GM12873 (cell line): ENCODE data around the gene PDX1.

Experiments
- TF ChIP-seq, protein P1 (sequence below): IDR thresholded peaks from 2 replicates; pipeline ENCODE4 v1.5.1; 2012; ENCODE audit warnings: low read depth, mild to moderate bottlenecking, moderate library complexity, low read length, control low read depth; ENCODE audit not compliant: insufficient read depth; ENCODE audit errors: missing control alignments

Gene PDX1

DNA sequence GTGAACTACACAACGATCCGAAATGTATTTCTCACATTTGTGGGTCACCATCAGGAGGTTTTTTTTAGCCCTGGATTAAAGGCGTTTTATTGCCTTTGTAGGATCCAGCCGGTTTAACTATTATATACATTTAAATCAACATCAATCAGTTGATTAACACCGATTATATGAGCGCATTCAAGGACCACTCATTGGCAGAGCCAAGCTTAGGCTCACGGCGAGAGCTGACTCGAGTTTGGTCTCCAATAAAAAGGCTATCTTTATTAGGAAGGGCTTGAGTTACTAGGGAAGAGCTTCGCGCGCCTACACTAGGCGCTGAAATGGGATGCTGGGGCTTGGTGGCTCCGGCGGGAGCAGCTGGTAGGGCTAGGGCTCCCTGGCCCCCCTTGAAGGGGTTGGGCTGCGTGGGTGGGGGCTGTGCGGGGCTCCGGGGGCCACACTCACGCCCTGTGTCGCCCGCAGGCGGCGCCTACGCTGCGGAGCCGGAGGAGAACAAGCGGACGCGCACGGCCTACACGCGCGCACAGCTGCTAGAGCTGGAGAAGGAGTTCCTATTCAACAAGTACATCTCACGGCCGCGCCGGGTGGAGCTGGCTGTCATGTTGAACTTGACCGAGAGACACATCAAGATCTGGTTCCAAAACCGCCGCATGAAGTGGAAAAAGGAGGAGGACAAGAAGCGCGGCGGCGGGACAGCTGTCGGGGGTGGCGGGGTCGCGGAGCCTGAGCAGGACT lies 4.2 kb downstream of the PDX1 start:
- TF ChIP-seq, protein P1, sequence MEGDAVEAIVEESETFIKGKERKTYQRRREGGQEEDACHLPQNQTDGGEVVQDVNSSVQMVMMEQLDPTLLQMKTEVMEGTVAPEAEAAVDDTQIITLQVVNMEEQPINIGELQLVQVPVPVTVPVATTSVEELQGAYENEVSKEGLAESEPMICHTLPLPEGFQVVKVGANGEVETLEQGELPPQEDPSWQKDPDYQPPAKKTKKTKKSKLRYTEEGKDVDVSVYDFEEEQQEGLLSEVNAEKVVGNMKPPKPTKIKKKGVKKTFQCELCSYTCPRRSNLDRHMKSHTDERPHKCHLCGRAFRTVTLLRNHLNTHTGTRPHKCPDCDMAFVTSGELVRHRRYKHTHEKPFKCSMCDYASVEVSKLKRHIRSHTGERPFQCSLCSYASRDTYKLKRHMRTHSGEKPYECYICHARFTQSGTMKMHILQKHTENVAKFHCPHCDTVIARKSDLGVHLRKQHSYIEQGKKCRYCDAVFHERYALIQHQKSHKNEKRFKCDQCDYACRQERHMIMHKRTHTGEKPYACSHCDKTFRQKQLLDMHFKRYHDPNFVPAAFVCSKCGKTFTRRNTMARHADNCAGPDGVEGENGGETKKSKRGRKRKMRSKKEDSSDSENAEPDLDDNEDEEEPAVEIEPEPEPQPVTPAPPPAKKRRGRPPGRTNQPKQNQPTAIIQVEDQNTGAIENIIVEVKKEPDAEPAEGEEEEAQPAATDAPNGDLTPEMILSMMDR: no peak

DNA sequence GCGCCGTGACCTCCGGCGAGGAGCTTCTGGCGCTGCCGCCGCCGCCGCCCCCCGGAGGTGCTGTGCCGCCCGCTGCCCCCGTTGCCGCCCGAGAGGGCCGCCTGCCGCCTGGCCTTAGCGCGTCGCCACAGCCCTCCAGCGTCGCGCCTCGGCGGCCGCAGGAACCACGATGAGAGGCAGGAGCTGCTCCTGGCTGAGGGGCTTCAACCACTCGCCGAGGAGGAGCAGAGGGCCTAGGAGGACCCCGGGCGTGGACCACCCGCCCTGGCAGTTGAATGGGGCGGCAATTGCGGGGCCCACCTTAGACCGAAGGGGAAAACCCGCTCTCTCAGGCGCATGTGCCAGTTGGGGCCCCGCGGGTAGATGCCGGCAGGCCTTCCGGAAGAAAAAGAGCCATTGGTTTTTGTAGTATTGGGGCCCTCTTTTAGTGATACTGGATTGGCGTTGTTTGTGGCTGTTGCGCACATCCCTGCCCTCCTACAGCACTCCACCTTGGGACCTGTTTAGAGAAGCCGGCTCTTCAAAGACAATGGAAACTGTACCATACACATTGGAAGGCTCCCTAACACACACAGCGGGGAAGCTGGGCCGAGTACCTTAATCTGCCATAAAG lies 4.8 kb downstream of the PDX1 start:
- TF ChIP-seq, protein P1: no peak

DNA sequence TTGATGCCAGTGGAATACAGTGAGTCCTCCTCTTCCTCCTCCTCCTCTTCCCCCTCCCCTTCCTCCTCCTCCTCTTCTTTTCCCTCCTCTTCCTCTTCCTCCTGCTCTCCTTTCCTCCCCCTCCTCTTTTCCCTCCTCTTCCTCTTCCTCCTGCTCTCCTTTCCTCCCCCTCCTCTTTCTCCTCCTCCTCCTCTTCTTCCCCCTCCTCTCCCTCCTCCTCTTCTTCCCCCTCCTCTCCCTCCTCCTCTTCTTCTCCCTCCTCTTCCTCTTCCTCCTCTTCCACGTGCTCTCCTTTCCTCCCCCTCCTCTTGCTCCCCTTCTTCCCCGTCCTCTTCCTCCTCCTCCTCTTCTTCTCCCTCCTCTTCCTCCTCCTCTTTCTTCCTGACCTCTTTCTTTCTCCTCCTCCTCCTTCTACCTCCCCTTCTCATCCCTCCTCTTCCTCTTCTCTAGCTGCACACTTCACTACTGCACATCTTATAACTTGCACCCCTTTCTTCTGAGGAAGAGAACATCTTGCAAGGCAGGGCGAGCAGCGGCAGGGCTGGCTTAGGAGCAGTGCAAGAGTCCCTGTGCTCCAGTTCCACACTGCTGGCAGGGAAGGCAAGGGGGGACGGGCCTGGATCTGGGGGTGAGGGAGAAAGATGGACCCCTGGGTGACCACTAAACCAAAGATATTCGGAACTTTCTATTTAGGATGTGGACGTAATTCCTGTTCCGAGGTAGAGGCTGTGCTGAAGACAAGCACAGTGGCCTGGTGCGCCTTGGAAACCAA lies 5.6 kb downstream of the PDX1 start:
- TF ChIP-seq, protein P1: no peak

DNA sequence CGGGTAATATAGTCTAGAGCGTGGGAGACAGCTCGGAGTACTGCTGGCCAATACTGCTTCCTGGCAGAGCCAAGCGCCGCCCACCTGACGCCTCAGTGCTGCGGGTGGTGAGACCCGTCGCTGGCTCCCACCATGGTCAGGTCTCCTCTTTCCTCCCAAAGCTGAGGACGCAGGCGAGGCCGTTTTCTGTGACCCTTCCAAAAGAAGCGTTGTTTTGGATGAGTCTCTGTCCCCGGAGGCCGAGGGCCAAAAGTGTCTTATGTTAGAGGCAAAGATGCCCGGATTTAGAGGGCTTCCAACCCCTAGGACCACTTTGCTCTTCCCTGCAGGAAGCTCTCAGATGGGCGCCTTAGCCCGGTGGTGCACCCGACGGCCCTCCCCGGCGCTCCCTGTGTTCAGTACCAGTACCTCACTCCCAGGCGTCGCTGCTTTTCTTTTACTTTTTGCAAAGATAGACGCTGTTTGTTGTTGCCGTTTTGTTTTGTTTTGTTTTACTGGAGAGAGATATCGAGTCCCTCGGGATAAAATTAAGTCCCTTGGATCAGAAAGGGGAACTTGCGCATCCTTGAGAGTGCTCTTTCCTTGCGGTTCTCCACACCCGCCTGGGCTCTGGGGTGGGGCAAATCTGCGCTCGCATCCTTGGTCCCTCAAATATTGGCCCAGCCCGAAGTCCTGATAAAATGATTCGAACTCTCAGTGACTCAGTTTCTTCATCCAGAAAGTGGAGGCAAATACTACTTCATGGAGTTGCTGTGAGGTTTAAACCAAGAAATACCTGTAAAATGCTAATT lies 7.0 kb downstream of the PDX1 start:
- TF ChIP-seq, protein P1: no peak

DNA sequence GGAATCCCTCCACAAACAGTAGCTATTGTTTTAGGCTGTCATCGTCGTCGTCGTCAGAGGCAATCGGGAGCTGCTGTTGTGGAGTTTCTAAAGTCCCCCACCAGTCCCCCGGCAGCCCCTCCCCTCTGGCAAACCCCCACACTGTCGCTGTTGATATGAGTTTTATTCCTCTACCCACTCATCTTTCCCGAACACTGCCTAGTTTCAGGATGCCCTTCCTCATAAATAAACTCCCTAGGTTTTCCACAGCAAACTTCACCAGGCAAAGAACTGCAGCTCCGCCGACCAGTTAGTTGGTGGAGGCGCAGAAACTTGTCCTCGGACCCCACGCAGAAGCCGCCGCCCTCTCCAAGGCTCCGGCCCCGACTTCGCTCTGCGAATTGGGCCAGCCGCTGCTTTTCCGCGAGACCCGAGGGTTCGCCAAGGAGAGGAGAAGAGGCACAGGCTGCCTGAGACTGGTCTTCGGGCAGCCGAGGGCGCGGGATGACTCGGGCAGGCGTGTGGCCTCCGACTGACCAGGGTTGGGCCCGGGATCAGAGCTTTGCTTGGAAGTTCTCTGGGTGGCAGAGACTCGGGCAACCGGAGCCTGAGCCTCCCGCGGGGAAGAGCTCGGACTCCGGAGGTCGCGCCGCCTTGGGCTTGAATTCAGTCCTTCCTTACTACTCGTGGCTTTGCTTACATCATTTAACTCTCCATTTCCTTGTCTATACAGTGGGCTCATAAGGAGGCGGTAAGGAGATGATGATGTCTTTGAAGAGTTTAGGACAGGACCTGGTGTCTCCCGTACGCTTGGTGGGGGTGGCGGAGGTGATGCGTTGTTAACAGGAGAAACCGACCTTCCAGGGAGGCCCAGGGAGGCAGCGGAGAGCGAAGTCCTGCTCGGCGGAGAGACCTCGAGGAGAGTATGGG lies 7.9 kb downstream of the PDX1 start:
- TF ChIP-seq, protein P1: no peak

DNA sequence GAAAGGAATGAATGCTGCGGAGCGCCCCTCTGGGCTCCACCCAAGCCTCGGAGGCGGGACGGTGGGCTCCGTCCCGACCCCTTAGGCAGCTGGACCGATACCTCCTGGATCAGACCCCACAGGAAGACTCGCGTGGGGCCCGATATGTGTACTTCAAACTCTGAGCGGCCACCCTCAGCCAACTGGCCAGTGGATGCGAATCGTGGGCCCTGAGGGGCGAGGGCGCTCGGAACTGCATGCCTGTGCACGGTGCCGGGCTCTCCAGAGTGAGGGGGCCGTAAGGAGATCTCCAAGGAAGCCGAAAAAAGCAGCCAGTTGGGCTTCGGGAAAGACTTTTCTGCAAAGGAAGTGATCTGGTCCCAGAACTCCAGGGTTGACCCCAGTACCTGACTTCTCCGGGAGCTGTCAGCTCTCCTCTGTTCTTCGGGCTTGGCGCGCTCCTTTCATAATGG lies 8.6 kb downstream of the PDX1 start:
- TF ChIP-seq, protein P1: no peak
